Mucosa of descending colon (tissue), 3 donors: ENCODE data around the gene VIM. TPM values are rescaled to one million over a fixed set of nuclear protein-coding genes. Genes with fewer than 3 reads are reported as not detected.

Source experiments
- ATAC-seq: fragments of 200-7000 bp; cut with Tn5 transposase; one replicate; pipeline ENCODE4 v1.9.1; 2020; ENCODE audit warnings: mild to moderate bottlenecking, moderate library complexity
- DNase-seq, 3 donors: peaks; one replicate each; pipeline ENCODE4 v3.0.0-alpha.2; 2020
- H3K36me3 ChIP-seq: fragments of 200-600 bp; one replicate; pipeline ENCODE4 v1.8.0; 2021; ENCODE audit warnings: low read depth, mild to moderate bottlenecking
- H3K4me1 ChIP-seq: fragments of 200-600 bp; one replicate; pipeline ENCODE4 v1.8.0; 2021; ENCODE audit warnings: low read depth, mild to moderate bottlenecking
- H3K4me3 ChIP-seq: fragments of 200-600 bp; one replicate; pipeline ENCODE4 v1.8.0; 2021; ENCODE audit warnings: mild to moderate bottlenecking
- H3K9me3 ChIP-seq: fragments of 200-600 bp; one replicate; pipeline ENCODE4 v1.8.0; 2021; ENCODE audit warnings: mild to moderate bottlenecking
- intact Hi-C, 2 donors: fragments of 100-400 bp; cut with DNase I in 1 of 2; cut with micrococcal nuclease in 1 of 2; formaldehyde crosslinking; loops; one replicate each; pipeline versions ENCODE4 v1.11.0 to v1.11.1; 2022; cut with DNase I, micrococcal nuclease
- total RNA-seq, 3 donors: library from RNA; stranded (reverse); fragmentation: NEBNext Ultra II Directional in 2 of 3; extraction: Animal tissue kit (Norgen Biotek cat#: 25700) in 2 of 3; gene quantifications; one replicate each; pipeline versions ENCODE4 v1.2.1 to v1.2.4, GENCODE V29; 2021 to 2023
- TF ChIP-seq, protein P1 (sequence below): fragments of 200-600 bp; IDR thresholded peaks from one replicate; pipeline ENCODE4 v1.8.0; 2022; ENCODE audit warnings: antibody characterized with exemption, mild to moderate bottlenecking
- donor health status: DM: no; HTN: no; CAD: no; lungs with moderate emphysema.
- donor health status: DM: no; HTN: no; CAD: no.
- donor health status: DM: no; HTN: yes; CAD: no.

Gene VIM
- total RNA-seq, 3 donors from 2014 or later: 128 to 550 (median 355) TPM

GRCh38 chr10:17199351-17199804 lies 28.7 kb upstream of the VIM start:
- Histone ChIP-seq H3K9me3 (no peaks in the 10 kb centered on the region), H3K36me3 (no peaks in the 10 kb centered on the region), H3K4me1 (peaks cover 4% of the 10 kb centered on the region), H3K4me3 (no peak overlapping the region)
- ATAC-seq (no peak), DNase-seq (no peak)
- intact Hi-C loops: no loop called here
- TF ChIP-seq, protein P1, sequence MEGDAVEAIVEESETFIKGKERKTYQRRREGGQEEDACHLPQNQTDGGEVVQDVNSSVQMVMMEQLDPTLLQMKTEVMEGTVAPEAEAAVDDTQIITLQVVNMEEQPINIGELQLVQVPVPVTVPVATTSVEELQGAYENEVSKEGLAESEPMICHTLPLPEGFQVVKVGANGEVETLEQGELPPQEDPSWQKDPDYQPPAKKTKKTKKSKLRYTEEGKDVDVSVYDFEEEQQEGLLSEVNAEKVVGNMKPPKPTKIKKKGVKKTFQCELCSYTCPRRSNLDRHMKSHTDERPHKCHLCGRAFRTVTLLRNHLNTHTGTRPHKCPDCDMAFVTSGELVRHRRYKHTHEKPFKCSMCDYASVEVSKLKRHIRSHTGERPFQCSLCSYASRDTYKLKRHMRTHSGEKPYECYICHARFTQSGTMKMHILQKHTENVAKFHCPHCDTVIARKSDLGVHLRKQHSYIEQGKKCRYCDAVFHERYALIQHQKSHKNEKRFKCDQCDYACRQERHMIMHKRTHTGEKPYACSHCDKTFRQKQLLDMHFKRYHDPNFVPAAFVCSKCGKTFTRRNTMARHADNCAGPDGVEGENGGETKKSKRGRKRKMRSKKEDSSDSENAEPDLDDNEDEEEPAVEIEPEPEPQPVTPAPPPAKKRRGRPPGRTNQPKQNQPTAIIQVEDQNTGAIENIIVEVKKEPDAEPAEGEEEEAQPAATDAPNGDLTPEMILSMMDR: no peak

GRCh38 chr10:17200001-17200911 lies 27.8 kb upstream of the VIM start:
- DNase-seq: no peak
- intact Hi-C loops: no loop called here
- Histone ChIP-seq H3K4me1 (peaks cover 4% of the 10 kb centered on the region), H3K9me3 (no peaks in the 10 kb centered on the region), H3K4me3 (peak overlapping the region; percentile 45), H3K36me3 (no peaks in the 10 kb centered on the region)
- ATAC-seq: no peak
- TF ChIP-seq, protein P1: no peak

- peak; percentile 85 to 90 (median 90) for DNase-seq
- Histone ChIP-seq H3K4me3 (peak within 1 kb of the TSS; percentile 45), H3K4me1 (peaks cover 4% of the 10 kb centered on the region), H3K9me3 (no peaks in the 10 kb centered on the region), H3K36me3 (no peaks in the 10 kb centered on the region)
- TF ChIP-seq, protein P1: peak; percentile 8
- intact Hi-C loops: no loop called here
- peak; percentile 99 for ATAC-seq
Observed at GRCh38 chr10:17200912-17201793, 26.9 kb upstream of the VIM start, which contains the start of gene TRDMT1. Gene TRDMT1 (minus strand): TSS chr10:17201672. CDS start chr10:17201634, 38 bp downstream.

GRCh38 chr10:17201794-17202116 lies 26.3 kb upstream of the VIM start:
- ATAC-seq (no peak), DNase-seq (no peak)
- TF ChIP-seq, protein P1: no peak
- Histone ChIP-seq H3K4me3 (no peak overlapping the region), H3K36me3 (no peaks in the 10 kb centered on the region), H3K4me1 (peaks cover 4% of the 10 kb centered on the region), H3K9me3 (no peaks in the 10 kb centered on the region)
- intact Hi-C loops: no loop called here

- Histone ChIP-seq H3K9me3 (no peaks in the 10 kb centered on the region), H3K4me3 (no peak overlapping the region), H3K4me1 (peaks cover 4% of the 10 kb centered on the region), H3K36me3 (no peaks in the 10 kb centered on the region)
- no peak for DNase-seq
- ATAC-seq: no peak
- TF ChIP-seq, protein P1: no peak
- intact Hi-C loops: no loop called here
Observed at GRCh38 chr10:17202506-17202905, 25.5 kb upstream of the VIM start.
